KOPT-K1 (cell line): Measurements from ENCODE around the gene CCNH.

Experiments
- H3K27ac ChIP-seq: fragments of 200-600 bp; sonication (generic); 2 replicates; pipeline ENCODE4 v1.5.1; 2016; ENCODE audit warnings: antibody characterized with exemption, mild to moderate bottlenecking, low read depth, low read length; ENCODE audit not compliant: poor library complexity, severe bottlenecking
- H3K36me3 ChIP-seq: fragments of 200-600 bp; sonication (generic); 2 replicates; pipeline ENCODE4 v1.5.1; 2017; ENCODE audit warnings: antibody characterized with exemption, mild to moderate bottlenecking, low read length, moderate library complexity; ENCODE audit not compliant: insufficient read depth
- H3K9me3 ChIP-seq: fragments of 200-600 bp; sonication (generic); 2 replicates; pipeline ENCODE4 v1.5.1; 2017; ENCODE audit warnings: antibody characterized with exemption, low read length, mild to moderate bottlenecking; ENCODE audit not compliant: insufficient read depth, poor library complexity, severe bottlenecking

Gene CCNH

GRCh38 chr5:87411973-87412629 is 629 bp downstream of the CCNH start:
- H3K27ac ChIP-seq, result peak overlapping the region; percentile 77
- H3K36me3 ChIP-seq, result peaks cover 40% of the 10 kb centered on the region
- no peaks in the 10 kb centered on the region for H3K9me3 ChIP-seq

GRCh38 chr5:87411586-87411972 is 1.2 kb downstream of the CCNH start:
- Histone ChIP-seq H3K27ac (peak overlapping the region; percentile 77), H3K36me3 (peaks cover 46% of the 10 kb centered on the region), H3K9me3 (no peaks in the 10 kb centered on the region)

- Histone ChIP-seq H3K27ac (no peak overlapping the region), H3K36me3 (peaks cover 52% of the 10 kb centered on the region)
Measured at GRCh38 chr5:87410931-87411330, 1.8 kb downstream of the CCNH start.

GRCh38 chr5:87408204-87408603 is 4.5 kb downstream of the CCNH start:
- peaks cover 79% of the 10 kb centered on the region for H3K36me3 ChIP-seq
- no peak overlapping the region for H3K27ac ChIP-seq
- no peaks in the 10 kb centered on the region for H3K9me3 ChIP-seq

More at GRCh38 chr5:87410931-87411330, 1.8 kb downstream of the CCNH start:
- no peaks in the 10 kb centered on the region for H3K9me3 ChIP-seq

GRCh38 chr5:87405472-87406155 is 7.1 kb downstream of the CCNH start:
- Histone ChIP-seq H3K36me3 (peaks cover 99% of the 10 kb centered on the region), H3K27ac (no peak overlapping the region), H3K9me3 (no peaks in the 10 kb centered on the region)

GRCh38 chr5:87404359-87404758 is 8.4 kb downstream of the CCNH start:
- peaks cover 99% of the 10 kb centered on the region for H3K36me3 ChIP-seq
- no peak overlapping the region for H3K27ac ChIP-seq
- H3K9me3 ChIP-seq, result no peaks in the 10 kb centered on the region

GRCh38 chr5:87403899-87404298 is 8.8 kb downstream of the CCNH start:
- Histone ChIP-seq H3K36me3 (peaks cover 99% of the 10 kb centered on the region), H3K9me3 (no peaks in the 10 kb centered on the region), H3K27ac (no peak overlapping the region)

- peaks cover 99% of the 10 kb centered on the region for H3K36me3 ChIP-seq
- no peaks in the 10 kb centered on the region for H3K9me3 ChIP-seq
- H3K27ac ChIP-seq, result no peak overlapping the region
Measured at GRCh38 chr5:87403409-87403808, 9.3 kb downstream of the CCNH start.

- no peaks in the 10 kb centered on the region for H3K9me3 ChIP-seq
- peaks cover 99% of the 10 kb centered on the region for H3K36me3 ChIP-seq
- H3K27ac ChIP-seq, result no peak overlapping the region
Measured at GRCh38 chr5:87401626-87402025, 11.1 kb downstream of the CCNH start.

- no peak overlapping the region for H3K27ac ChIP-seq
- peaks cover 98% of the 10 kb centered on the region for H3K36me3 ChIP-seq
Measured at GRCh38 chr5:87400305-87400899, 12.3 kb downstream of the CCNH start.

GRCh38 chr5:87399720-87400119 is 13.0 kb downstream of the CCNH start:
- no peaks in the 10 kb centered on the region for H3K9me3 ChIP-seq
- H3K27ac ChIP-seq, result no peak overlapping the region
- peaks cover 98% of the 10 kb centered on the region for H3K36me3 ChIP-seq

More at GRCh38 chr5:87400305-87400899, 12.3 kb downstream of the CCNH start:
- no peaks in the 10 kb centered on the region for H3K9me3 ChIP-seq

- no peak overlapping the region for H3K27ac ChIP-seq
- no peaks in the 10 kb centered on the region for H3K9me3 ChIP-seq
- peaks cover 98% of the 10 kb centered on the region for H3K36me3 ChIP-seq
Measured at GRCh38 chr5:87398981-87399614, 13.6 kb downstream of the CCNH start.

GRCh38 chr5:87394411-87395165 is 18.1 kb downstream of the CCNH start:
- H3K27ac ChIP-seq, result no peak overlapping the region

GRCh38 chr5:87393331-87393730 is 19.4 kb downstream of the CCNH start:
- Histone ChIP-seq H3K36me3 (peaks cover 99% of the 10 kb centered on the region), H3K9me3 (no peaks in the 10 kb centered on the region), H3K27ac (no peak overlapping the region)

More at GRCh38 chr5:87394411-87395165, 18.1 kb downstream of the CCNH start:
- Histone ChIP-seq H3K9me3 (no peaks in the 10 kb centered on the region), H3K36me3 (peaks cover 99% of the 10 kb centered on the region)

- H3K36me3 ChIP-seq, result peaks cover 99% of the 10 kb centered on the region
- H3K9me3 ChIP-seq, result no peaks in the 10 kb centered on the region
- H3K27ac ChIP-seq, result no peak overlapping the region
Measured at GRCh38 chr5:87392801-87393200, 19.9 kb downstream of the CCNH start.
